ENCODE data around the gene SOHLH1. TPM values are rescaled to one million over a fixed set of nuclear protein-coding genes. Genes with fewer than 3 reads are reported as not detected.

SOHLH1 gene
- total RNA-seq, 1 donor from 2014 or later = not detected

GRCh38 chr9:135677641-135678168 lies 21.6 kb downstream of the SOHLH1 start:
- DNase-seq (ENCODE audit: low spot score) = no peak

GRCh38 chr9:135676891-135677290 lies 22.4 kb downstream of the SOHLH1 start:
- no peaks in the 10 kb centered on the region for H3K27me3 ChIP-seq
- no peaks in the 10 kb centered on the region for H4K20me1 ChIP-seq (ENCODE audit: low read depth)
- H3K36me3 ChIP-seq = no peaks in the 10 kb centered on the region
- no peak overlapping the region for H3K27ac Mint-ChIP-seq
- H3K4me3 Mint-ChIP-seq = no peak overlapping the region
- H3K4me3 ChIP-seq = no peak overlapping the region
- peaks cover 4% of the 10 kb centered on the region for H3K27me3 Mint-ChIP-seq (ENCODE audit: insufficient read depth, low read depth)
- TF ChIP-seq EZH2phosphoT487 (IDR thresholded peaks at IDR 0.05) (no peak), EZH2 (IDR thresholded peaks at IDR 0.05) (no peak), CTCF (IDR thresholded peaks at IDR 0.05) (no peak)
- peaks cover 2% of the 10 kb centered on the region for H3K9me3 Mint-ChIP-seq
- no peaks in the 10 kb centered on the region for H3K4me1 ChIP-seq
- H2AFZ ChIP-seq (replicated peaks) = no peak overlapping the region
- peaks cover 2% of the 10 kb centered on the region for H3K4me1 Mint-ChIP-seq
- H3K4me2 ChIP-seq = no peak overlapping the region
- no peaks in the 10 kb centered on the region for H3K9me3 ChIP-seq (ENCODE audit: low read depth)
- no peaks in the 10 kb centered on the region for H3K79me2 ChIP-seq (ENCODE audit: low read depth)
- H3K27ac ChIP-seq = no peak overlapping the region
- H3K36me3 Mint-ChIP-seq = no peaks in the 10 kb centered on the region
- no peaks in the 10 kb centered on the region for H3F3A ChIP-seq (ENCODE audit: low read depth)
- DNase-seq (ENCODE audit: low spot score) = no peak
- H3K9ac ChIP-seq = no peak overlapping the region

More at GRCh38 chr9:135677641-135678168, 21.6 kb downstream of the SOHLH1 start:
- no peak overlapping the region for H3K4me2 ChIP-seq
- peaks cover 2% of the 10 kb centered on the region for H3K9me3 Mint-ChIP-seq
- H3K27me3 Mint-ChIP-seq (ENCODE audit: insufficient read depth, low read depth) = no peaks in the 10 kb centered on the region
- no peaks in the 10 kb centered on the region for H3K36me3 Mint-ChIP-seq
- H2AFZ ChIP-seq (replicated peaks) = no peak overlapping the region
- H3F3A ChIP-seq (ENCODE audit: low read depth) = no peaks in the 10 kb centered on the region
- no peak overlapping the region for H3K27ac Mint-ChIP-seq
- H3K4me1 Mint-ChIP-seq = no peaks in the 10 kb centered on the region
- no peaks in the 10 kb centered on the region for H3K4me1 ChIP-seq
- no peaks in the 10 kb centered on the region for H3K9me3 ChIP-seq (ENCODE audit: low read depth)
- no peak overlapping the region for H3K4me3 ChIP-seq
- no peaks in the 10 kb centered on the region for H3K36me3 ChIP-seq
- H3K4me3 Mint-ChIP-seq = no peak overlapping the region
- no peak overlapping the region for H3K9ac ChIP-seq
- H3K27me3 ChIP-seq = no peaks in the 10 kb centered on the region
- H3K27ac ChIP-seq = no peak overlapping the region
- H3K79me2 ChIP-seq (ENCODE audit: low read depth) = no peaks in the 10 kb centered on the region
- H4K20me1 ChIP-seq (ENCODE audit: low read depth) = no peaks in the 10 kb centered on the region
- TF ChIP-seq EZH2 (IDR thresholded peaks at IDR 0.05) (no peak), CTCF (IDR thresholded peaks at IDR 0.05) (no peak), EZH2phosphoT487 (IDR thresholded peaks at IDR 0.05) (no peak)

- Histone ChIP-seq H3K79me2 (ENCODE audit: low read depth) (no peaks in the 10 kb centered on the region), H3K9me3 (ENCODE audit: low read depth) (no peaks in the 10 kb centered on the region), H3K4me3 (no peak overlapping the region), H3K27me3 (no peaks in the 10 kb centered on the region), H3K36me3 (no peaks in the 10 kb centered on the region), H2AFZ (replicated peaks) (no peak overlapping the region), H3F3A (ENCODE audit: low read depth) (no peaks in the 10 kb centered on the region), H4K20me1 (ENCODE audit: low read depth) (no peaks in the 10 kb centered on the region), H3K27ac (no peak overlapping the region), H3K4me2 (no peak overlapping the region), H3K4me1 (no peaks in the 10 kb centered on the region), H3K9ac (no peak overlapping the region)
- H3K4me3 Mint-ChIP-seq = no peak overlapping the region
- H3K27ac Mint-ChIP-seq = peak overlapping the region; percentile 65
- H3K27me3 Mint-ChIP-seq (ENCODE audit: insufficient read depth, low read depth) = peaks cover 4% of the 10 kb centered on the region
- no peaks in the 10 kb centered on the region for H3K36me3 Mint-ChIP-seq
- H3K9me3 Mint-ChIP-seq = peaks cover 2% of the 10 kb centered on the region
- DNase-seq (ENCODE audit: low spot score) = no peak
- peaks cover 2% of the 10 kb centered on the region for H3K4me1 Mint-ChIP-seq
- no peak for TF ChIP-seq CTCF (IDR thresholded peaks at IDR 0.05)
- no peak for TF ChIP-seq EZH2 (IDR thresholded peaks at IDR 0.05)
- TF ChIP-seq EZH2phosphoT487 (IDR thresholded peaks at IDR 0.05) = no peak
Measured at GRCh38 chr9:135674977-135675376, 24.3 kb downstream of the SOHLH1 start.
